Astrocyte of the cerebellum (primary cell): ENCODE measurements around the gene ZNF831.

Experiments
- DNase-seq: peaks from one replicate; pipeline ENCODE4 v3.0.0-alpha.2; 2011; ENCODE audit warnings: low read depth
- H3K4me3 ChIP-seq: 2 replicates; pipeline ENCODE4 v1.5.1; 2011; ENCODE audit warnings: mild to moderate bottlenecking, low read depth, low read length, moderate library complexity
- in situ Hi-C: cut with HindIII; loops from 2 replicates; pipeline ENCODE4 v1.10.0; 2017; ENCODE audit warnings: low sequenced_read_pairs
- TF ChIP-seq, protein P1 (sequence below): IDR thresholded peaks from 2 replicates; pipeline ENCODE4 v1.5.1; 2012; ENCODE audit warnings: low read length, low read depth, moderate library complexity, mild to moderate bottlenecking; ENCODE audit errors: missing control alignments

The ZNF831 gene

DNA sequence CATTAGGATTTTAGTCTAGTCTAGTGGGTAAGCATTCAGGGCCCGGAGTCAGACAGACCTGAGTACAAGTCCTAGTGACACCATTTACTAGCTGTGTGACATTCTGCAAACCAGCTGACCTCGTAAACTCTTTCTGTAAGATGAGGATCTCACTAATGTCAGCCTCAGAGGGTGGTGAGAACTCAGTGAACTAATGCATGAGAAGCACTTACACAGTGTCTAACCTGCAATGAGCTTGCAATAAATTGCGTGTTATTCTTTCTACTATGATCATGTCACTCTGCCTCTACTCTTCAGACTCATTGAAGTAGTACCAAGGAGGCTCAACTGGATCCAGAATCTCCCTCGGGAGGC is 41.1 kb upstream of the ZNF831 start:
- TF ChIP-seq, protein P1, sequence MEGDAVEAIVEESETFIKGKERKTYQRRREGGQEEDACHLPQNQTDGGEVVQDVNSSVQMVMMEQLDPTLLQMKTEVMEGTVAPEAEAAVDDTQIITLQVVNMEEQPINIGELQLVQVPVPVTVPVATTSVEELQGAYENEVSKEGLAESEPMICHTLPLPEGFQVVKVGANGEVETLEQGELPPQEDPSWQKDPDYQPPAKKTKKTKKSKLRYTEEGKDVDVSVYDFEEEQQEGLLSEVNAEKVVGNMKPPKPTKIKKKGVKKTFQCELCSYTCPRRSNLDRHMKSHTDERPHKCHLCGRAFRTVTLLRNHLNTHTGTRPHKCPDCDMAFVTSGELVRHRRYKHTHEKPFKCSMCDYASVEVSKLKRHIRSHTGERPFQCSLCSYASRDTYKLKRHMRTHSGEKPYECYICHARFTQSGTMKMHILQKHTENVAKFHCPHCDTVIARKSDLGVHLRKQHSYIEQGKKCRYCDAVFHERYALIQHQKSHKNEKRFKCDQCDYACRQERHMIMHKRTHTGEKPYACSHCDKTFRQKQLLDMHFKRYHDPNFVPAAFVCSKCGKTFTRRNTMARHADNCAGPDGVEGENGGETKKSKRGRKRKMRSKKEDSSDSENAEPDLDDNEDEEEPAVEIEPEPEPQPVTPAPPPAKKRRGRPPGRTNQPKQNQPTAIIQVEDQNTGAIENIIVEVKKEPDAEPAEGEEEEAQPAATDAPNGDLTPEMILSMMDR, result no peak
- H3K4me3 ChIP-seq, result no peak overlapping the region
- in situ Hi-C loops, result loop anchor here (5.0 kb wide), 1 partner anchor 80 kb away; no protein-coding TSS in a partner anchor
- no peak for DNase-seq

DNA sequence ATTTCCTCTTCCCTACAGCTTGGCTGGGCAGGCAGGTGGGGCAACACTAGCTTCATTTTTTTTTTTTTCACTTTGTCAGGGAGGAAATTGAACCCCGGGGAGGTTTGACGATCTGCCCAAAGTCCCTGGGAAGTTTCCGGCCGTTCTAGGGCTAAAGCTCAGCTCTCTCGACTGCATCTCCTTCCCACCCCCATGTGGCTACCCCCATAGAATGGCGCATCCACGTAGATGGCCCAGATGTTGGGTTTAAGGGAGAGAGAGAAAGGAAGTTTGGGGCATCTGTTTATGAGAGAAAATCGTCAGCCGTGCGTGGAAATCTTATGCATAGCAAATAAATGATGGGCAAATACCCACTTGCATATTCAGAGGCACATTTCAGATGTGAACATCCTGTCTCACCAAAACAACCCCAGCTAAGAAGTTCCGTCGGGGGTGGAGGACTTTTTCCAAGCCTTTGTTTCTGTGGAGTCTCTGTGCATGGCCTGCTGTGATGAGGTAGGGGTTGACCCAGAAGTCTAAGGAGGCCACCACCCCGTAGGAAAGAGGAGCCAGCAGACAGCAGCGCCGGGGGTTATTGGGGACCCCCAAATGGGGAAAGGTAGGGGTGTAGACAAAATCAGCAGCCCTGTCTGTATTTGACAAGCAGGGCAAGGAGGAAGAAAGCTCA is 40.5 kb upstream of the ZNF831 start:
- TF ChIP-seq, protein P1, result no peak
- in situ Hi-C loops, result loop anchor here (5.0 kb wide), 1 partner anchor 79 kb away; no protein-coding TSS in a partner anchor
- H3K4me3 ChIP-seq, result no peak overlapping the region
- no peak for DNase-seq

- TF ChIP-seq, protein P1, result no peak
- in situ Hi-C loops, result loop anchor here (5.0 kb wide), 1 partner anchor 79 kb away; no protein-coding TSS in a partner anchor
- DNase-seq, result no peak
- H3K4me3 ChIP-seq, result no peak overlapping the region
Observed at GRCh38 chr20:59123678-59124255, 39.9 kb upstream of the ZNF831 start.

DNA sequence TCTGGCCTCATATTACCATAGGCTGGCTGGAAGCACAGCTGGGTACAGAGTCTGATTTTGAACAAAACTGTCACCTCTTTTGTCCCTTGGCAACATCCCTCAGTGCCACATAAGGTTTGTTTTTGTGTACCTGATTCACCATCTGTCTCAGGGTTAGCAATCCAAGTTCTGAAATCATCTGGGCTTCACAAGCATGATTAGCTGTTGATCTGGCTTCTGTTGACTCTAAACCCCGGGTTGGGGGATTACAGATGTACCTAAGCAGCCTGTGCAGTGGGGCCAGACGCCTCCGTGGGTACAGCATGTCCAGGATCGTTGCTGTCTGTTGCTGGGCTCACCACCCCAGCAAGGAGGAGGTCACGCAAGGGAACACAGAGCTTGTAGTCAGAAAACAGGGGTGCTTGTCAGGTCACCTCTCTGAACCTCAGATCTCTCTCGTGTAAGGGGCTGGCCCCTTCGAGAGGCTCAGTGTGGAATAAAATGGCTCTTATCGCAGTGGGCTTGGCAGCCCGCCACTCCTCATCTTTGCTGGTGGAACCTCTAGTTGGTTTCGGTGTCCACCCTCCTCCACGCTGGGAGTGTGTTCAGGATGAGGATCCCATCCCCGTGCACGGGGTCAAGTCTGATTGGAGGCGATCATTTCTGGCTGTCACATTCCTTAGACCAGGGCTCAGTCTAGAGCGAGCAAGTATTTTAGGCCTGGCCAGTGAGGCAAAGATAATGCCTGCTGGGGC is 39.2 kb upstream of the ZNF831 start:
- TF ChIP-seq, protein P1, result no peak
- in situ Hi-C loops, result loop anchor here (5.0 kb wide), 1 partner anchor 78 kb away; no protein-coding TSS in a partner anchor
- no peak overlapping the region for H3K4me3 ChIP-seq
- DNase-seq, result no peak

GRCh38 chr20:59125332-59125731 is 38.3 kb upstream of the ZNF831 start:
- no peak overlapping the region for H3K4me3 ChIP-seq
- no peak for DNase-seq
- TF ChIP-seq, protein P1, result no peak
- in situ Hi-C loops, result no loop called here

DNA sequence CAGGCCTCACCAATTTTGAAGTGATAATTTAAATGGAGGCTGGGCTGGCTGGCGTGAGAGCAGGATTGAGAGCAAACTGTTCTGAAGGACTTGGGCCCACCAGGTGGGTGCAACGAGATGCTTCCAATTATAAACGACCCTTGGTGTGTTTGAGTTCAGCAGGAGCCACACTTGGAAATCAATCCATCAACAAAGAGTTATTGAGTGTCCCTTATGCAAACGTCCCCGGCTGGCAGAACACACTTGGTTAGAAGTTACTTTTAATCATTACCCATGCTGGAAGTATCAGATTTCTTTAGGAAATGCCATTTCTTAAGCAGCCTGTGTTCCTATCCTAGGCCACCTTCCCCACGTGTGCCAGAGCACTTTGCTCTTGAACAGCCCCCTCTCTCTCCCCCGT is 37.8 kb upstream of the ZNF831 start:
- in situ Hi-C loops, result no loop called here
- TF ChIP-seq, protein P1, result no peak
- H3K4me3 ChIP-seq, result no peak overlapping the region
- no peak for DNase-seq
